Fibroblast of the aortic adventitia (primary cell): ENCODE measurements around the gene TOGARAM2. TPM values are rescaled to one million over a fixed set of nuclear protein-coding genes. Genes with fewer than 3 reads are reported as not detected.

Experiments
- DNase-seq: peaks from one replicate; pipeline ENCODE4 v3.0.0-alpha.2; 2010; ENCODE audit warnings: low read depth
- H3K4me3 ChIP-seq: 2 replicates; pipeline ENCODE4 v1.5.1; 2011; ENCODE audit warnings: low read depth, mild to moderate bottlenecking, control low read depth, low read length, moderate library complexity
- total RNA-seq: library from RNA; depleted of rRNA; stranded (reverse); fragments of >200 nt; gene quantifications from 2 replicates; pipeline ENCODE4 v1.2.3, GENCODE V29; 2012; ENCODE audit warnings: low replicate concordance
- TF ChIP-seq, protein P1 (sequence below): IDR thresholded peaks from 2 replicates; pipeline ENCODE4 v1.5.1; 2011; ENCODE audit warnings: mild to moderate bottlenecking, low read length, control low read depth, inconsistent platforms; ENCODE audit not compliant: insufficient read depth

TOGARAM2 gene
- total RNA-seq, 1 donor: under 0.01 TPM

DNA sequence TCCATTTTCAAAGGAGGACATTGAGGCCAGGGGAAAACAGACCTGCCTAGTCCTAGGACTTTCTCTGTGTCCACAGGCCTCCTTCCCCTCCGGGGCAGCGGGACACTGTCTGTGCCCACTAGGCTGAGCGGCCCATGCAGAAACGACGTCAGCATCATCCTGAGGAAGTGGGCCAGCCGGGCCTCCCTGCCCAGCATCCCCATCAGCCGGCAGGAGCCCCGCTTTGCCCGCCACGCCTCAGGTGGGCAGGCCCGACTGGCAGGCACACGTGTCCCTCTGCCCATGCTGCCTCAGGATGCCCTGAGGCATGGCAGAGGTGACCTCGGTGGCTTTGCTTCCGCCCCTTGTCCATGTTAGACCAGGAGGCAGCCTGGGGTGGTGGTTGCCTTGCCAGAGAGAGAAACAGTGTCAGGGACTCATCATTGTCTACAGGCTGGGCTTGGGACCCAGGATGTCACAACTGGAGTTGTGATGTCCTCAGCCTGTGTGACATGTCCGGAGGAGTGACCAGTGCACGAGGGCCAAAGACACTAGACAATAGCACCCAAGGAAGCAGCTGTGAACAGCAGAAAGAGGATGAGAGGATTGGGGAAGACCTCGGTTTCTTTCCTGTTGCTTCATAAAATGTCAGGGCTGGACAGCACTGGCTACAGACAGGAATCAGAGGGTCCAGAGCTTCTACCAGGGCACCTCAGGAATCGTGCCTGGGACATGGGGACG is 36.8 kb downstream of the TOGARAM2 start:
- TF ChIP-seq, protein P1, sequence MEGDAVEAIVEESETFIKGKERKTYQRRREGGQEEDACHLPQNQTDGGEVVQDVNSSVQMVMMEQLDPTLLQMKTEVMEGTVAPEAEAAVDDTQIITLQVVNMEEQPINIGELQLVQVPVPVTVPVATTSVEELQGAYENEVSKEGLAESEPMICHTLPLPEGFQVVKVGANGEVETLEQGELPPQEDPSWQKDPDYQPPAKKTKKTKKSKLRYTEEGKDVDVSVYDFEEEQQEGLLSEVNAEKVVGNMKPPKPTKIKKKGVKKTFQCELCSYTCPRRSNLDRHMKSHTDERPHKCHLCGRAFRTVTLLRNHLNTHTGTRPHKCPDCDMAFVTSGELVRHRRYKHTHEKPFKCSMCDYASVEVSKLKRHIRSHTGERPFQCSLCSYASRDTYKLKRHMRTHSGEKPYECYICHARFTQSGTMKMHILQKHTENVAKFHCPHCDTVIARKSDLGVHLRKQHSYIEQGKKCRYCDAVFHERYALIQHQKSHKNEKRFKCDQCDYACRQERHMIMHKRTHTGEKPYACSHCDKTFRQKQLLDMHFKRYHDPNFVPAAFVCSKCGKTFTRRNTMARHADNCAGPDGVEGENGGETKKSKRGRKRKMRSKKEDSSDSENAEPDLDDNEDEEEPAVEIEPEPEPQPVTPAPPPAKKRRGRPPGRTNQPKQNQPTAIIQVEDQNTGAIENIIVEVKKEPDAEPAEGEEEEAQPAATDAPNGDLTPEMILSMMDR: no peak

DNA sequence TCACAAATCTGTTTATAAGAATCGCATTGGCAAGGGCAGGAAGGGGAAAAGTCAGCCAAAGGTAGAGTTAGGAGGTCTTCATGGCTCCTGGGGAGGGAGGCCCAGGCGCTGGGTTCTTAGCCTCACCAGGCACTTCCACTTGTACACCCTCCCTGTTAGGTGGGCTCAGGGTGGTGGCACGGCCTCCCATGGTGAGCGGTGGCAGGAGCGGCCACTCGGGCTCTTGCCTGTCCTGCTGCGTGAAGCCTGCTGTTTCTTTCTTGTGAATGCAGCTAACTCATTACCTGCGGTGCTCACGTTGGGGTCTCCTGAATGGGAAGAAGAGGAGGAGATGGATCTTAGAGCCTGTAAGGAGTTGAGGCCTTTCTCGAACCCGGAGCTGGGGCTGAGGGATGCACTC is 40.8 kb downstream of the TOGARAM2 start:
- H3K4me3 ChIP-seq: no peak overlapping the region
- TF ChIP-seq, protein P1: no peak
- no peak for DNase-seq

More for the DNA sequence above, 36.8 kb downstream of the TOGARAM2 start:
- H3K4me3 ChIP-seq: no peak overlapping the region
- no peak for DNase-seq

DNA sequence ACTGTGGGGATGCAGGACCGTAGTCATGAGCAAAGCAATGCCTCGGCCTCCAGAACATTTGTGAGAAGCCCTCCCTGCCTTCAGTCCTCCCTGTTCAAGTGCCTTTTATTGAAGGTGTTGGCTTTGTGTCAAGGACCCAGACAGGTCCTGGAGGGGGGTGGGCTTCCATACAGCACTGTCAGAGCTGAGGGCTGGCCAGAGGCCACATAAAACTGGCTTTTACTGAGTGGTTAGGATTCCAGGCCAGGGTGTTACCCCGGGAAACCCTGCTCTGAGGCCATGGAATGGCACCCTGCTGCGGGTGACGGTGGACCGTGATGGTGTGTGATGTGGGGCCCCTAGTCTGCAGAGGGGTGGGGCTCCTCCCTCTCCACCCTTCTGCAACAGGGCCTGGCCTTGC is 41.6 kb downstream of the TOGARAM2 start:
- no peak overlapping the region for H3K4me3 ChIP-seq
- TF ChIP-seq, protein P1: no peak
- DNase-seq: no peak

DNA sequence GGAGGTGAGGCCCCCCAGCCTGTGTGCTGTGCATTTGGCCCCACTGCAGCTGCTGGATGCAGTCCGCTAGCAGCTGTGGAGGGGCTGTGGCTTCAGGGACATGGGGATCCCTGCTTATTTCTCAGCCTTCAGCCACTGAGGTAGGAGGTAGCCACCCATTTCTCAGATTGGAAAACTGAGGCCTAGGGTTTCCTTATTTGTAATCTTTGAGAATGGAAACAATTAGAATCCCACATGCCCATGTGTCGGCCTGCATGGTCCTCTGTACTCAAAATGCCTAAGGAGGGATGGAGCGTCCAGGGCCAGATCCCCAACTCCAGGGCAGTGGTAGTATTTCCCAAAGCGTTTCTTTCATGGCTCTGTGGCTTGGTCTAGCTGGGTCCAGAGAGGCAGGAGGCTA is 42.1 kb downstream of the TOGARAM2 start:
- DNase-seq: no peak
- TF ChIP-seq, protein P1: no peak
- H3K4me3 ChIP-seq: no peak overlapping the region

DNA sequence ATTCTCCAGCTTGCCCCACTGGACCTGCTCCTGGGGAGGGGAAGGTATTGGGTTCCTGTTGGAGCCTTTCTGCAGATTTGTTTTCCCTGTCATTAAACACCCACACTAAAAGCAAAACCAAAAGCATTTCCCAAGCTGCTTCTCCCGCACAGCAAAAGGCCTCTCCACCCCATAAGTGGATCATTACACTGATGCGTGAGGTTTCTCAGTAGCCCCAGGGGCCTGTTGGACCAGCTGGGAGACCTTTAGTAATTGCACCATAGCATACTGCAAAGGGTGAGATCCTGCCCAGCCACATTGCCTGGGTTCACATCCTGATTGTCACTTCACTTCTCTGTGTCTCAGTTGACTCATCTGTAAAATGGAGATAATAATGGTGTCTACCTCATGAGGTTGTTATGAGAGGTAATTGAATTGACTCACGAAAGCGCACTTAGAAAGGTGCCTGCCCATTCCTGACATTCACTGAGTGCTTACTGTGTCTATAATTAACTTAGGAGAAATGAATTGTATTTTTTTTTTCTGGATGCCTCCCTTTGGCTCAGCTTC is 43.9 kb downstream of the TOGARAM2 start:
- no peak overlapping the region for H3K4me3 ChIP-seq

DNA sequence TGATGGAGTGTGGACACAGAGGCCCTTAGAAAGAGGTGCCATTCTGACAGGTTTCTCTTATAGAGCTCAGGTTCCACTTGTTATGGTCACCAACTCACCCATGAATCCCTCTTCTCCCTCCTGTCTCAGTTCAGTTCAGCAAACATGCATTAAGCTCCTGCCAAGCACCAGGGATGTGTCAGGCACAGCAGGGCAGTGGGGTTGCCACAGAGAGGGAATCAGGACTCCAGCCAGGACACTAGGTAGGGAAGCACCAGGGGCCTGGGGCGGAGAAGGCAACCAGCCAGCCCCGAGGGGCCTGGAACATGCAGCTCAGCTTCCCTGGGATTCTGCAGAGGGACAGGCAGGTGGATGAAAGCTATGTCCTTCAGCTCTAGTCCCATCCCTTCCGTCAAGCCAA is 44.6 kb downstream of the TOGARAM2 start:
- DNase-seq: no peak
- TF ChIP-seq, protein P1: no peak
- no peak overlapping the region for H3K4me3 ChIP-seq

More for the DNA sequence above, 43.9 kb downstream of the TOGARAM2 start:
- TF ChIP-seq, protein P1: no peak
- DNase-seq: no peak
